Skeletal muscle cell (primary cell): ENCODE data around the gene WASHC3.
"Not testable (repeated sequence)": the region's sequence is repeated elsewhere in the genome, so short reads cannot be mapped to it uniquely, and the experiment has no call there.

Experiments used
- DNase-seq: peaks from one replicate; pipeline ENCODE4 v3.0.0-alpha.2; 2010; ENCODE audit warnings: low read depth
- H3K4me3 ChIP-seq: 2 replicates; pipeline ENCODE4 v1.5.1; 2011; ENCODE audit warnings: low read depth, mild to moderate bottlenecking, control low read depth, low read length, moderate library complexity

WASHC3 gene

GRCh38 chr12:102061560-102062418 lies at the start of gene WASHC3:
TSS of gene WASHC3 (minus strand) at chr12:102061991. CDS start at chr12:102061962, 29 bp downstream.
- H3K4me3 ChIP-seq: peak within 1 kb of the TSS; percentile 82
- DNase-seq: peak; percentile 60

GRCh38 chr12:102110782-102111181 lies 49.0 kb upstream of the WASHC3 start:
- H3K4me3 ChIP-seq: no peak overlapping the region
- DNase-seq: no peak

- no peak for DNase-seq
- H3K4me3 ChIP-seq: no peak overlapping the region
Measured at GRCh38 chr12:102107970-102108369, 46.2 kb upstream of the WASHC3 start.

- DNase-seq: no peak
- no peak overlapping the region for H3K4me3 ChIP-seq
Measured at GRCh38 chr12:102106905-102107304, 45.1 kb upstream of the WASHC3 start.

GRCh38 chr12:102096855-102097254 lies 35.1 kb upstream of the WASHC3 start:
- H3K4me3 ChIP-seq: no peak overlapping the region
- no peak for DNase-seq

GRCh38 chr12:102095677-102096263 lies 34.0 kb upstream of the WASHC3 start:
- H3K4me3 ChIP-seq: no peak overlapping the region
- DNase-seq: peak; percentile 4

- no peak for DNase-seq
- no peak overlapping the region for H3K4me3 ChIP-seq
Measured at GRCh38 chr12:102093319-102093718, 31.5 kb upstream of the WASHC3 start.

- DNase-seq, H3K4me3 ChIP-seq: not testable (repeated sequence)
Measured at GRCh38 chr12:102089228-102089835, 27.5 kb upstream of the WASHC3 start.

GRCh38 chr12:102080842-102081241 lies 19.1 kb upstream of the WASHC3 start:
- no peak overlapping the region for H3K4me3 ChIP-seq
- DNase-seq: no peak

- not testable (repeated sequence) for DNase-seq
Measured at GRCh38 chr12:102072092-102072491, 10.3 kb upstream of the WASHC3 start.

GRCh38 chr12:102069707-102070106 lies 7.9 kb upstream of the WASHC3 start:
- no peak for DNase-seq
- H3K4me3 ChIP-seq: no peak overlapping the region

More at GRCh38 chr12:102072092-102072491, 10.3 kb upstream of the WASHC3 start:
- H3K4me3 ChIP-seq: not testable (repeated sequence)

- peak; percentile 8 for DNase-seq
- H3K4me3 ChIP-seq: no peak overlapping the region
Measured at GRCh38 chr12:102067574-102068258, 5.9 kb upstream of the WASHC3 start.

GRCh38 chr12:102064476-102064875 lies 2.7 kb upstream of the WASHC3 start:
- no peak overlapping the region for H3K4me3 ChIP-seq
- no peak for DNase-seq

- no peak for DNase-seq
- H3K4me3 ChIP-seq: no peak overlapping the region
Measured at GRCh38 chr12:102063069-102063468, 1.3 kb upstream of the WASHC3 start.

- peak overlapping the region; percentile 82 for H3K4me3 ChIP-seq
- no peak for DNase-seq
Measured at GRCh38 chr12:102062419-102062806, 622 bp upstream of the WASHC3 start.

- H3K4me3 ChIP-seq: peak overlapping the region; percentile 82
- DNase-seq: no peak
Measured at GRCh38 chr12:102061096-102061559, 663 bp downstream of the WASHC3 start.

GRCh38 chr12:102059343-102059742 lies 2.4 kb downstream of the WASHC3 start:
- no peak for DNase-seq
- H3K4me3 ChIP-seq: no peak overlapping the region

- no peak overlapping the region for H3K4me3 ChIP-seq
- DNase-seq: no peak
Measured at GRCh38 chr12:102054345-102054744, 7.4 kb downstream of the WASHC3 start.

GRCh38 chr12:102053062-102053349 lies 8.8 kb downstream of the WASHC3 start:
- no peak for DNase-seq
- no peak overlapping the region for H3K4me3 ChIP-seq
